GM19372 (cell line): ENCODE measurements around the gene KLHL2.
"Not testable (repeated sequence)": the region's sequence is repeated elsewhere in the genome, so short reads cannot be mapped to it uniquely, and the experiment has no call there.

Experiments
- ATAC-seq: cut with Tn5 transposase; IDR thresholded peaks from one replicate; pipeline ENCODE4 v1.9.1; 2021; ENCODE audit warnings: mild to moderate bottlenecking, low read depth, moderate library complexity; ENCODE audit not compliant: unreplicated experiment

Gene KLHL2

GRCh38 chr4:165207431-165208220, at the start of gene KLHL2:
TSS of gene KLHL2 (plus strand) at chr4:165207561. CDS start at chr4:165207877, 316 bp downstream.
- ATAC-seq: peak; percentile 88

GRCh38 chr4:165158762-165159161, 48.6 kb upstream of the KLHL2 start:
- ATAC-seq: no peak

GRCh38 chr4:165164257-165164656, 43.1 kb upstream of the KLHL2 start:
- ATAC-seq: no peak

- ATAC-seq: not testable (repeated sequence)
Observed at GRCh38 chr4:165166872-165167271, 40.5 kb upstream of the KLHL2 start.

GRCh38 chr4:165167650-165168049, 39.7 kb upstream of the KLHL2 start:
- ATAC-seq: no peak

- no peak for ATAC-seq
Observed at GRCh38 chr4:165170819-165171218, 36.5 kb upstream of the KLHL2 start.

GRCh38 chr4:165175470-165175869, 31.9 kb upstream of the KLHL2 start:
- not testable (repeated sequence) for ATAC-seq

- no peak for ATAC-seq
Observed at GRCh38 chr4:165175879-165176278, 31.5 kb upstream of the KLHL2 start.

- peak; percentile 75 for ATAC-seq
Observed at GRCh38 chr4:165177725-165178666, 29.4 kb upstream of the KLHL2 start.

- ATAC-seq: no peak
Observed at GRCh38 chr4:165184220-165184619, 23.1 kb upstream of the KLHL2 start.

GRCh38 chr4:165184998-165185397, 22.4 kb upstream of the KLHL2 start:
- not testable (repeated sequence) for ATAC-seq

- no peak for ATAC-seq
Observed at GRCh38 chr4:165185448-165185847, 21.9 kb upstream of the KLHL2 start.

GRCh38 chr4:165190591-165191347, 16.6 kb upstream of the KLHL2 start:
- no peak for ATAC-seq

GRCh38 chr4:165191348-165191656, 16.1 kb upstream of the KLHL2 start:
- no peak for ATAC-seq

- no peak for ATAC-seq
Observed at GRCh38 chr4:165191814-165192499, 15.4 kb upstream of the KLHL2 start.

GRCh38 chr4:165192500-165192898, 14.9 kb upstream of the KLHL2 start:
- ATAC-seq: no peak

GRCh38 chr4:165192956-165193355, 14.4 kb upstream of the KLHL2 start:
- no peak for ATAC-seq

- ATAC-seq: no peak
Observed at GRCh38 chr4:165194368-165194767, 13.0 kb upstream of the KLHL2 start.

GRCh38 chr4:165198329-165198728, 9.0 kb upstream of the KLHL2 start:
- ATAC-seq: no peak

GRCh38 chr4:165199286-165199685, 8.1 kb upstream of the KLHL2 start:
- no peak for ATAC-seq
